ENCODE measurements around the gene WFDC9. TPM values are rescaled to one million over a fixed set of nuclear protein-coding genes. Genes with fewer than 3 reads are reported as not detected.

Gene WFDC9
- total and polyA plus RNA-seq, 2 of the 8 experiments (the other 6 are each of a cell fraction or from before 2014, with no cell fraction given) = not detected

GRCh38 chr20:45679650-45680049 lies 48.6 kb upstream of the WFDC9 start (continued):
- no peak for TF ChIP-seq KDM1A (IDR thresholded peaks at IDR 0.05; ENCODE audit: borderline replicate concordance, low read length)
- no peak for TF ChIP-seq TBP (IDR thresholded peaks at IDR 0.05; ENCODE audit: low read depth, low read length)
